ENCODE measurements around the gene TRAK2.

TRAK2 gene

DNA sequence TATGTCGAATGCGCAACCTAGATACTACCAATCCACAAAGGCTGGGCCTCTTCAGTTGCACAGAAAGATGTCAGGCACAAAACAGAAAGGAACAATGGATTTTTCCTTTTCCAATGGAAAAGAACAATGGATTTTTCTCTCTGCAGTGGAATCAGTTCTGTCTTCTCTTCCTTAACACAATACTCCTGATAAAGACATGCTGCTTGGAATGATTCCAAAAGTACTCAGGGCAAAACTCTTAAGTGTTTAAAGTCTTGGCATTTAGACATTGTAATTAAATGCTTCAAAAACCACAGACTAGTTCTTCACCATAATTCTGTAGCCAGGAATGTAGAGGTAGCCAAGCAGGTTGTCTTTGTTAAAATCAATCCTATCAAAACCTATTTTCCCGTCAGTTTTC is 47.4 kb downstream of the TRAK2 start:
- ATAC-seq (ENCODE audit: insufficient read depth, low read depth) (no peak), DNase-seq (no peak)
- peaks cover 4% of the 10 kb centered on the region; the same call in 1 of the 2 replicates for H3K36me3 ChIP-seq (ENCODE audit: insufficient read depth, low read length)
- no peaks in the 10 kb centered on the region for H3K9me3 ChIP-seq (ENCODE audit: insufficient read depth, low read length, severe bottlenecking)
- H3K79me2 ChIP-seq (ENCODE audit: insufficient read depth, low read length) = no peaks in the 10 kb centered on the region
- no peaks in the 10 kb centered on the region for H3K27me3 ChIP-seq (ENCODE audit: insufficient read depth, low read length, poor library complexity)
- H3K4me1 ChIP-seq (ENCODE audit: insufficient read depth, low read length) = peaks cover 40% of the 10 kb centered on the region
- no peak for TF ChIP-seq CTCF (IDR thresholded peaks at IDR 0.05; ENCODE audit: borderline replicate concordance, extremely low read depth, low read length, poor library complexity, severe bottlenecking)
- TF ChIP-seq EZH2 (IDR thresholded peaks at IDR 0.05; ENCODE audit: borderline replicate concordance, low read depth, low read length, severe bottlenecking) = no peak
- no peak overlapping the region for H3K4me2 ChIP-seq (ENCODE audit: insufficient read depth, low read length)
- H3K9ac ChIP-seq (ENCODE audit: low read depth, low read length) = no peak overlapping the region
- H3K4me3 ChIP-seq (ENCODE audit: low read depth in 1 of 2, low read length in 2 of 2) = no peak overlapping the region
- H2AFZ ChIP-seq (ENCODE audit: low read depth, low read length) = no peak overlapping the region
- H4K20me1 ChIP-seq (ENCODE audit: insufficient read depth, low read length) = no peaks in the 10 kb centered on the region
- H3K27ac ChIP-seq (ENCODE audit: low read length) = no peak overlapping the region

DNA sequence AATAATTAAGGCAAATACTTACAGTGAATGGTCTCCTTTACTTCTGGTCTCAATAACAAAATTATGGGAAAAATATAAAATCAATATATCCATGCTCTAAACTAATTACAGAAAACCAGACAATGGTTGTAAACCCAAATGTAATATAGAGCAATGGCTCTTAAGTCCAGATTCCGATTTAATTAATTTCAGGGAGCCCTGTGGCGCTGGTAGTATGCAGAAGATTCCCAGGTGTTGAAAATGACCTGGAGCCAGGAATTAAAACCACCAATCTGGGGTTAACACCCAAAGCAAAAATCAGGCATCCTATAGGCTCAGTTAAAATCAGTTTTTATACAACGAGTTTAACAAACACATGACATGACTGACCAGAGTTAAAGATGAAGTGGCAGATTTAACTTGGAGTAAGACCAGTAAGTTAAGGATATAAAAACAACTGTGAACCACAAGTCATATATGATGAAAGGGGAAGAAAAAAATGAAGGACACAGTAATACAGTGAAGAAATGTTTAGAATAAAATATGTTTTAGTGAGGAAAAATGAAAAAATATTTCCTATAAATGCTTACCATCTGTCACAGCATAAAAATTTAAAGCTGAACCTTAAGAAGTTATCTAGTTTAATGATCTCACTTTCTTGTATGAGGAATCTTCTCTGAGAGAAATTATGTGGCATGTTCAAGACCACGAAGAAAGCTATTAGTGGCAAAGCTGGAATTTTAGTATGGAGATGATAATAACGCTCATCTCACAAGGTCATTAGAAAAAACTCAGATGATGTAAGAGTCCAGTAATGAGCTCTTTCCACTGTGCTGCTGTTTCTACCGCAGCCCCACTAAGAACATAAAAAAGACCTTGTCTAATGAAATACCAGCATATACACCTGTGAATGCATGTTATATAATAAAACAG is 48.4 kb downstream of the TRAK2 start:
- Histone ChIP-seq H3K4me2 (ENCODE audit: insufficient read depth, low read length) (no peak overlapping the region), H3K9me3 (ENCODE audit: insufficient read depth, low read length, severe bottlenecking) (no peaks in the 10 kb centered on the region), H3K4me1 (ENCODE audit: insufficient read depth, low read length) (peaks cover 40% of the 10 kb centered on the region), H4K20me1 (ENCODE audit: insufficient read depth, low read length) (no peaks in the 10 kb centered on the region), H2AFZ (ENCODE audit: low read depth, low read length) (no peak overlapping the region), H3K27me3 (ENCODE audit: insufficient read depth, low read length, poor library complexity) (no peaks in the 10 kb centered on the region), H3K27ac (ENCODE audit: low read length) (no peak overlapping the region), H3K9ac (ENCODE audit: low read depth, low read length) (no peak overlapping the region), H3K79me2 (ENCODE audit: insufficient read depth, low read length) (no peaks in the 10 kb centered on the region), H3K4me3 (ENCODE audit: low read depth in 1 of 2, low read length in 2 of 2) (no peak overlapping the region), H3K36me3 (ENCODE audit: insufficient read depth, low read length) (peaks cover 7% of the 10 kb centered on the region)
- no peak for ATAC-seq (ENCODE audit: insufficient read depth, low read depth)
- no peak for TF ChIP-seq EZH2 (IDR thresholded peaks at IDR 0.05; ENCODE audit: borderline replicate concordance, low read depth, low read length, severe bottlenecking)
- TF ChIP-seq CTCF (IDR thresholded peaks at IDR 0.05; ENCODE audit: borderline replicate concordance, extremely low read depth, low read length, poor library complexity, severe bottlenecking) = no peak
- no peak for DNase-seq

DNA sequence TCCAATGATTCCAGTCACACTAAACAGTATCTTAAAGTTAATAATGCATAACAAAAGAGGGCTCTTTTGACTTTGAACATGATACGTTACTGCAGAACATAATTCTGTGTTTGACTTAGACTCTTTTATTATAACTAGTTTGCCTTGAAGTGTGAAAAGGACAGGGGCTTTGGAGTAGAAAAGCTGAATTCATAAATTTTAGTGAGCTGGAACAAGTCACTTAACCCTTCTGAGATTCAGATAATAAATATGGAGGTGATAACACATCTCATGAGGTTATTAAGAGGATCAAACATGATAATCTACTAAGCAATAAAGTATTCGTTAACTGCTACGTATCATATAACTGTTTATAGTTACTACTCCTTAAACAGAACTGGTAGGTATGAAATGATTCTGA is 49.4 kb downstream of the TRAK2 start:
- H3K27me3 ChIP-seq (ENCODE audit: insufficient read depth, low read length, poor library complexity) = no peaks in the 10 kb centered on the region
- TF ChIP-seq EZH2 (IDR thresholded peaks at IDR 0.05; ENCODE audit: borderline replicate concordance, low read depth, low read length, severe bottlenecking) (no peak), CTCF (IDR thresholded peaks at IDR 0.05; ENCODE audit: borderline replicate concordance, extremely low read depth, low read length, poor library complexity, severe bottlenecking) (no peak)
- DNase-seq (no peak), ATAC-seq (ENCODE audit: insufficient read depth, low read depth) (no peak)
- H4K20me1 ChIP-seq (ENCODE audit: insufficient read depth, low read length) = no peaks in the 10 kb centered on the region
- H3K4me1 ChIP-seq (ENCODE audit: insufficient read depth, low read length) = peaks cover 33% of the 10 kb centered on the region
- H3K4me2 ChIP-seq (ENCODE audit: insufficient read depth, low read length) = no peak overlapping the region
- no peak overlapping the region for H2AFZ ChIP-seq (ENCODE audit: low read depth, low read length)
- H3K36me3 ChIP-seq (ENCODE audit: insufficient read depth, low read length) = peaks cover 17% of the 10 kb centered on the region
- no peak overlapping the region for H3K9ac ChIP-seq (ENCODE audit: low read depth, low read length)
- no peaks in the 10 kb centered on the region for H3K9me3 ChIP-seq (ENCODE audit: insufficient read depth, low read length, severe bottlenecking)
- H3K79me2 ChIP-seq (ENCODE audit: insufficient read depth, low read length) = no peaks in the 10 kb centered on the region
- no peak overlapping the region for H3K4me3 ChIP-seq (ENCODE audit: low read depth in 1 of 2, low read length in 2 of 2)
- no peak overlapping the region for H3K27ac ChIP-seq (ENCODE audit: low read length)
